Mammary epithelial cell (primary cell): Measurements from ENCODE around the gene MRGPRE.

ENCODE experiments used
- EZH2 ChIP-seq: IDR thresholded peaks from 2 replicates; pipeline ENCODE4 v1.6.1; 2012; ENCODE audit warnings: low read length, inconsistent platforms, borderline replicate concordance
- TF ChIP-seq, protein P1 (sequence below), 2 donors: IDR thresholded peaks in 1 of 2; conservative IDR thresholded peaks in 1 of 2; 2 replicates each; pipeline ENCODE4 v1.5.1; 2011 to 2012; ENCODE audit warnings: inconsistent platforms in 2 of 2, low read length in 2 of 2, mild to moderate bottlenecking in 2 of 2, control low read depth in 1 of 2, low read depth in 1 of 2; ENCODE audit not compliant: insufficient read depth in 1 of 2; ENCODE audit errors: extremely low read depth in 1 of 2

DNA sequence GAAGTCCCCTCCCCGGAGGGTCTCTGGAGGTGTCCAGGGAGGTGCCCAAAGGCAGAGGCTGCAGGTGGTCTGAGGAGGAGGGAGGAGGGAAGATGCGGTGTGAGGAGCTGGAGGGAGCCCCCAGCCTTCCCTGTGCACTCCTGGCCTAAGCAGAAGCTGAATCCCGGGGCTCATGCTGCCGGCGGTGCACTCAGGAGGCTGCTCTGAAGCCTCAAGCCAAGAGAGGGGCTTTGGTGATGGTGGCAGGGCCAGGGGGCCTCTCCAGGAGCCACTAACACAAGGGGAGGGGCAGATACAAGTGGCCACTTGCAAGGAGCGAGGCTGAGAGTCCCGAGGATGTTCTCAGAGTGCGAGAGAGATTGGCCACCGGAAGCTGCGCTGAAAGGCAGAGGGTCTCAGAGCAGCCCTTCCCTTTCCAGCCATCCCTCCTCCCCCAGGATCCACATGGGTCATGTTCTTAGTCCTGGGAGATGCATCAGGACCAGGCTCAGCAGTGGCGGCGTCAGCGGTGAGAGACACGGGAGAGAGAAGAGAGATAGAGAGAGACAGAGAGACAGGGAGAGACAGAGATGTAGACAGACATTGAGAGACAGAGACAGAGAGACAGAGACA, 12.8 kb downstream of the MRGPRE start:
- no peak for TF ChIP-seq EZH2
- TF ChIP-seq, protein P1, sequence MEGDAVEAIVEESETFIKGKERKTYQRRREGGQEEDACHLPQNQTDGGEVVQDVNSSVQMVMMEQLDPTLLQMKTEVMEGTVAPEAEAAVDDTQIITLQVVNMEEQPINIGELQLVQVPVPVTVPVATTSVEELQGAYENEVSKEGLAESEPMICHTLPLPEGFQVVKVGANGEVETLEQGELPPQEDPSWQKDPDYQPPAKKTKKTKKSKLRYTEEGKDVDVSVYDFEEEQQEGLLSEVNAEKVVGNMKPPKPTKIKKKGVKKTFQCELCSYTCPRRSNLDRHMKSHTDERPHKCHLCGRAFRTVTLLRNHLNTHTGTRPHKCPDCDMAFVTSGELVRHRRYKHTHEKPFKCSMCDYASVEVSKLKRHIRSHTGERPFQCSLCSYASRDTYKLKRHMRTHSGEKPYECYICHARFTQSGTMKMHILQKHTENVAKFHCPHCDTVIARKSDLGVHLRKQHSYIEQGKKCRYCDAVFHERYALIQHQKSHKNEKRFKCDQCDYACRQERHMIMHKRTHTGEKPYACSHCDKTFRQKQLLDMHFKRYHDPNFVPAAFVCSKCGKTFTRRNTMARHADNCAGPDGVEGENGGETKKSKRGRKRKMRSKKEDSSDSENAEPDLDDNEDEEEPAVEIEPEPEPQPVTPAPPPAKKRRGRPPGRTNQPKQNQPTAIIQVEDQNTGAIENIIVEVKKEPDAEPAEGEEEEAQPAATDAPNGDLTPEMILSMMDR (conservative IDR thresholded peaks at IDR 0.05 in 1 of 2, IDR thresholded peaks at IDR 0.05 in 1 of 2; ENCODE audit: extremely low read depth in 1 of 2, insufficient read depth in 1 of 2, low read depth in 1 of 2, low read length in 2 of 2), result no peak
